ENCODE measurements around the gene SLC22A31.

The SLC22A31 gene

GRCh38 chr16:89164847-89165680, 35.3 kb downstream of the SLC22A31 start:
- no peak for DNase-seq (ENCODE audit: low read depth)

GRCh38 chr16:89164436-89164835, 35.9 kb downstream of the SLC22A31 start:
- DNase-seq (ENCODE audit: low read depth): no peak

GRCh38 chr16:89163297-89163696, 37.0 kb downstream of the SLC22A31 start:
- no peak for DNase-seq (ENCODE audit: low read depth)

GRCh38 chr16:89161763-89162713, 38.3 kb downstream of the SLC22A31 start:
- DNase-seq (ENCODE audit: low read depth): no peak

GRCh38 chr16:89160977-89161701, 39.2 kb downstream of the SLC22A31 start:
- no peak for DNase-seq (ENCODE audit: low read depth)

- DNase-seq (ENCODE audit: low read depth): no peak
Measured at GRCh38 chr16:89159850-89160354, 40.4 kb downstream of the SLC22A31 start.

- DNase-seq (ENCODE audit: low read depth): no peak
Measured at GRCh38 chr16:89159066-89159849, 41.1 kb downstream of the SLC22A31 start.

- no peak for DNase-seq (ENCODE audit: low read depth)
Measured at GRCh38 chr16:89157778-89158177, 42.6 kb downstream of the SLC22A31 start.

GRCh38 chr16:89156740-89157645, 43.3 kb downstream of the SLC22A31 start:
- DNase-seq (ENCODE audit: low read depth): no peak

- DNase-seq (ENCODE audit: low read depth): no peak
Measured at GRCh38 chr16:89155851-89156739, 44.2 kb downstream of the SLC22A31 start.

- DNase-seq (ENCODE audit: low read depth): no peak
Measured at GRCh38 chr16:89155184-89155679, 45.1 kb downstream of the SLC22A31 start.

- DNase-seq (ENCODE audit: low read depth): no peak
Measured at GRCh38 chr16:89154390-89155183, 45.8 kb downstream of the SLC22A31 start.

- no peak for DNase-seq (ENCODE audit: low read depth)
Measured at GRCh38 chr16:89153848-89154271, 46.5 kb downstream of the SLC22A31 start.

GRCh38 chr16:89152831-89153700, 47.3 kb downstream of the SLC22A31 start:
- no peak for DNase-seq (ENCODE audit: low read depth)

- DNase-seq (ENCODE audit: low read depth): no peak
Measured at GRCh38 chr16:89150981-89151380, 49.4 kb downstream of the SLC22A31 start.

GRCh38 chr16:89150090-89150835, 50.1 kb downstream of the SLC22A31 start:
- DNase-seq (ENCODE audit: low read depth): no peak
